ENCODE results near the gene SCGB1C1.
A peak's percentile ranks its signal among the peaks of the same experiment; 100 is the strongest.

Gene SCGB1C1

DNA sequence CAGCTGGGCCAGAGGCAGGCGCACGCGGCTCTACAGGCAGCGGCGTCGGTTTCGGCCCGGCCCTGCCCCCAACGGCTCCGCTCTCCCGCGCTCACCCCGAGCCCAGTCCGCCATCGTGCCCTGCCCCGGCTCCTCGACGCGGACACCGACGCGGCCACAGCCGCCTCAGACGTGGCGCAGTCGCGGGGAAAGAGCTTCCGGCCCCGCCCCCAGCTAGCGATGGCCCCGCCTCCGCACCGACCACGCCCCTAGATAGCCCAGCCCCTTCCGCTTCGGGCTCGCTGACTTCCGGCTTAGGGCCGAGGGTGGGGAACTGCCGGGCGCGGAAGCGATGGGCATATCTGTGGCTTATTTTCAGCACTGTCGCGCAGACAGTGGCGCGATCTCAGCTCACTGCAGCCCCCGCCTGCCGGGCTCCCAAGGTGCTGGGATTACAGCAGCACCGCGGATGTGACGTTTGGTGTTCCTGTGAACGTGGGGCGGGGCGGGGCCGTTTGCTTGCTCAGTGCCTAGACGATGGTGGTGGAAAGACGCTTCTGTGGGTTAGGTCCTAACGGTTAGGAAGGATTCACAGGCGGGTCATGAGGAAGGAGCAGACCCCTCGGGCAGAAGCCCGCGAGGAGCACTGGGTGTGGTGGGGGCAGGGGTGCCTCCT lies 14.5 kb downstream of the SCGB1C1 start, which contains the start of the genes BET1L and RIC8A:
Gene BET1L, minus strand, starts transcription at position 192 of the 655 bp plus-strand sequence. Its CDS starts 78 bp downstream, at position 114.
Gene RIC8A, plus strand, starts transcription at position 501 of the 655 bp plus-strand sequence. CDS start 1,147 bp downstream, outside the sequence.
- no peak for TF ChIP-seq CTCF (IDR thresholded peaks at IDR 0.05; ENCODE audit: insufficient read depth, low read depth, low read length, missing control alignments)
- no peak for DNase-seq (ENCODE audit: low read depth)
- H3K4me3 ChIP-seq (ENCODE audit: low read depth, low read length): peak within 1 kb of the TSS; percentile 94

- peak overlapping the region; percentile 66 for H3K4me3 ChIP-seq (ENCODE audit: low read depth, low read length)
- DNase-seq (ENCODE audit: low read depth): peak; percentile 59
- TF ChIP-seq CTCF (IDR thresholded peaks at IDR 0.05; ENCODE audit: insufficient read depth, low read depth, low read length, missing control alignments): no peak
Observed at GRCh38 chr11:207863-208180, 14.9 kb downstream of the SCGB1C1 start.

GRCh38 chr11:208181-208916 lies 15.5 kb downstream of the SCGB1C1 start:
- TF ChIP-seq CTCF (IDR thresholded peaks at IDR 0.05; ENCODE audit: insufficient read depth, low read depth, low read length, missing control alignments): no peak
- DNase-seq (ENCODE audit: low read depth): peak; percentile 88
- peak overlapping the region; percentile 66 for H3K4me3 ChIP-seq (ENCODE audit: low read depth, low read length)

GRCh38 chr11:208917-209260 lies 16.0 kb downstream of the SCGB1C1 start:
- no peak for DNase-seq (ENCODE audit: low read depth)
- peak overlapping the region; percentile 66 for H3K4me3 ChIP-seq (ENCODE audit: low read depth, low read length)
- TF ChIP-seq CTCF (IDR thresholded peaks at IDR 0.05; ENCODE audit: insufficient read depth, low read depth, low read length, missing control alignments): no peak

DNA sequence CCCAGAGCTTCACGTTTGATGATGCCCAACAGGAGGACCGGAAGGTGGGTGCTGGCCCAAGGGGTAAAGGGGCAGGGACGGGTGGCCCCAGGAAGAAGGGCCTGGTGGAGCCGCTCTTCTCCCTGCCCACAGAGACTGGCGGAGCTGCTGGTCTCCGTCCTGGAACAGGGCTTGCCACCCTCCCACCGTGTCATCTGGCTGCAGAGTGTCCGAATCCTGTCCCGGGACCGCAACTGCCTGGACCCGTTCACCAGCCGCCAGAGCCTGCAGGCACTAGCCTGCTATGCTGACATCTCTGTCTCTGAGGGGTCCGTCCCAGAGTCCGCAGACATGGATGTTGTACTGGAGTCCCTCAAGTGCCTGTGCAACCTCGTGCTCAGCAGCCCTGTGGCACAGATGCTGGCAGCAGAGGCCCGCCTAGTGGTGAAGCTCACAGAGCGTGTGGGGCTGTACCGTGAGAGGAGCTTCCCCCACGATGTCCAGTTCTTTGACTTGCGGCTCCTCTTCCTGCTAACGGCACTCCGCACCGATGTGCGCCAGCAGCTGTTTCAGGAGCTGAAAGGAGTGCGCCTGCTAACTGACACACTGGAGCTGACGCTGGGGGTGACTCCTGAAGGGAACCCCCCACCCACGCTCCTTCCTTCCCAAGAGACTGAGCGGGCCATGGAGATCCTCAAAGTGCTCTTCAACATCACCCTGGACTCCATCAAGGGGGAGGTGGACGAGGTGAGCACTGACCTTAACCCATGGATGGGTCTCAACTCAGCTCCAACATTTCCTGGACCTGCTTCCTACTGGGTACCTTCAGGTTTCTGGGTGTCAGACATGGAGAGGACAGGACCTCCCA lies 16.6 kb downstream of the SCGB1C1 start:
- H3K4me3 ChIP-seq (ENCODE audit: low read depth, low read length): peak overlapping the region; percentile 66
- no peak for TF ChIP-seq CTCF (IDR thresholded peaks at IDR 0.05; ENCODE audit: insufficient read depth, low read depth, low read length, missing control alignments)

DNA sequence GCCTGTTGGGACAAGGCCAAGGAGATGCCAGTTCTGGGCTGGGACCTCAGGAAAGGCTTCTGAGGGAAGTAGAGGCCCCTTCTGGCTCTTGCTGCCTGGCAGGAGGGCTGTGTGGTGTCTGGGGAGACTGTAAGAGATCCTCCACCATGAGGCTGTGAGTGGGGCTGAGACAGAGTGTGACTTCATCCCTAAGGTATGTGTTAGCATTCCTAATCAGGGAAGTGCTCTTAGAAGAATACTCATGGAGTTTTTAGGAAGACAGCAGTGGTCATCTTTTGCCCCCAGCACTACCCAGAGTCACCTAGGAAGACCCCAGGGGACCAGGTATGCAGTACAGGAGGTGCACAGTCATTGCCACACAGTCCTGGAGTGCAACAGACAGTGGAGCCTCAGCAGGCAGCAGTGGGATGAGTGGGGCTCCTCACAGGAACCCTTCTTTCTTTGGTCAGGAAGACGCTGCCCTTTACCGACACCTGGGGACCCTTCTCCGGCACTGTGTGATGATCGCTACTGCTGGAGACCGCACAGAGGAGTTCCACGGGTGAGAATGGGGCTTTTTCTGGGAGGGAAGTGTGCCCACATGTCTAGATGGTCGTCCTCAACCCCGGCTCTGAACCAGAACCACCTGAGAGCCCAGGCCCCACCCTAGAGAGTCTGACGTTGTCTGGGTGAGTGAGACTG lies 17.4 kb downstream of the SCGB1C1 start:
- no peak for DNase-seq (ENCODE audit: low read depth)
- no peak for TF ChIP-seq CTCF (IDR thresholded peaks at IDR 0.05; ENCODE audit: insufficient read depth, low read depth, low read length, missing control alignments)
- no peak overlapping the region for H3K4me3 ChIP-seq (ENCODE audit: low read depth, low read length)

More for the DNA sequence above, 16.6 kb downstream of the SCGB1C1 start:
- peak; percentile 27 for DNase-seq (ENCODE audit: low read depth)
